ENCODE data around the gene VSTM1.

Gene VSTM1

DNA sequence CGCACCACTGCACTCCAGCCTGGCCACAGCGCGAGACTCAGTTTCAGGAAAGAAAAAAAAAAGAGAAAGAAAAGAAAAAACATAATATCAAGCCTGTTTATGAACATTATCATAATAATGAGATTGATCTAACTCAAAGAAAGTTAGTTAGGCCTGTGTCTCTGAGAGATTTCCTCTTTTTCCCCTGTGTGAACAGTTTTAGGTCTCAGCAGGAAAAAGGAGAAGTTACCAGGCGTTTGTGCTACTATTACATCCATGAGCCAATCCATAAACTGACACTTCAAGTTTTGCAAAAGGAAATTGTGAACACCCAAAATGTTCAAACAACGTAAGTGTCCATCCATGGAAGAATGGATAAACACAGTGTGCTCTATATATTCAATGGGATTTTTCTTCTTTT is 13.6 kb upstream of the VSTM1 start:
- no peak overlapping the region for H3K4me2 ChIP-seq (ENCODE audit: low read length)
- H3K4me3 ChIP-seq (ENCODE audit: low read length) = no peak overlapping the region
- TF ChIP-seq EZH2phosphoT487 (IDR thresholded peaks at IDR 0.05; ENCODE audit: low read depth) = no peak
- TF ChIP-seq, protein P1, sequence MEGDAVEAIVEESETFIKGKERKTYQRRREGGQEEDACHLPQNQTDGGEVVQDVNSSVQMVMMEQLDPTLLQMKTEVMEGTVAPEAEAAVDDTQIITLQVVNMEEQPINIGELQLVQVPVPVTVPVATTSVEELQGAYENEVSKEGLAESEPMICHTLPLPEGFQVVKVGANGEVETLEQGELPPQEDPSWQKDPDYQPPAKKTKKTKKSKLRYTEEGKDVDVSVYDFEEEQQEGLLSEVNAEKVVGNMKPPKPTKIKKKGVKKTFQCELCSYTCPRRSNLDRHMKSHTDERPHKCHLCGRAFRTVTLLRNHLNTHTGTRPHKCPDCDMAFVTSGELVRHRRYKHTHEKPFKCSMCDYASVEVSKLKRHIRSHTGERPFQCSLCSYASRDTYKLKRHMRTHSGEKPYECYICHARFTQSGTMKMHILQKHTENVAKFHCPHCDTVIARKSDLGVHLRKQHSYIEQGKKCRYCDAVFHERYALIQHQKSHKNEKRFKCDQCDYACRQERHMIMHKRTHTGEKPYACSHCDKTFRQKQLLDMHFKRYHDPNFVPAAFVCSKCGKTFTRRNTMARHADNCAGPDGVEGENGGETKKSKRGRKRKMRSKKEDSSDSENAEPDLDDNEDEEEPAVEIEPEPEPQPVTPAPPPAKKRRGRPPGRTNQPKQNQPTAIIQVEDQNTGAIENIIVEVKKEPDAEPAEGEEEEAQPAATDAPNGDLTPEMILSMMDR (IDR thresholded peaks at IDR 0.05; ENCODE audit: low read depth, low read length) = no peak
- no peak overlapping the region for H3K27ac ChIP-seq (ENCODE audit: low read length)
- no peak overlapping the region for H2AFZ ChIP-seq (ENCODE audit: low read depth, low read length)
- H3K79me2 ChIP-seq (ENCODE audit: low read length) = no peaks in the 10 kb centered on the region
- no peak overlapping the region for H3K9ac ChIP-seq (ENCODE audit: low read length)
- H3K4me1 ChIP-seq (ENCODE audit: low read length) = no peaks in the 10 kb centered on the region
- no peaks in the 10 kb centered on the region for H3K9me3 ChIP-seq (ENCODE audit: insufficient read depth, low read length)
- H4K20me1 ChIP-seq (ENCODE audit: insufficient read depth, low read length) = no peaks in the 10 kb centered on the region
- no peaks in the 10 kb centered on the region for H3K36me3 ChIP-seq (replicated peaks; ENCODE audit: low read depth, low read length)
- H3K27me3 ChIP-seq (ENCODE audit: low read depth, low read length) = no peaks in the 10 kb centered on the region

DNA sequence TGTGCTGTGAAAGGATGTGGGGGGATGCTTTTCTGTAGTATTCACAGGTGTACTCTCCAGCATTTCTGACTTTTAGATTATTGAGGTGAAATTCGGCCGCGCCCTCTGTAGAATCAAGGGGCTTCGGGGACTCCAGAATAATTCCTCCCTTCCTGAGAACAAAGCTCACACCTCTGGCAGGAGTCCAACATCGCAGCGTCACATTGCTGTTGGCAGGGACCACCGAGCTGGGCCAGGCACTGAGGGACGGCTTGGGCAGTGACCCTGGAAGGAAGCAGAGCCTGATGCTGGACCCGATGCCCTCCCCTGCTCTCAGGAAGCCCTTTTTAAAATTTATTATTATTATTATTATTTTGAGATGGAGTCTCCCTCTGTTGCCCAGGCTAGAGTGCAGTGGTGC is 11.2 kb upstream of the VSTM1 start:
- H3K4me1 ChIP-seq (ENCODE audit: low read length) = no peaks in the 10 kb centered on the region
- no peaks in the 10 kb centered on the region for H3K36me3 ChIP-seq (replicated peaks; ENCODE audit: low read depth, low read length)
- H2AFZ ChIP-seq (ENCODE audit: low read depth, low read length) = no peak overlapping the region
- no peaks in the 10 kb centered on the region for H3K27me3 ChIP-seq (ENCODE audit: low read depth, low read length)
- no peaks in the 10 kb centered on the region for H3K79me2 ChIP-seq (ENCODE audit: low read length)
- no peaks in the 10 kb centered on the region for H4K20me1 ChIP-seq (ENCODE audit: insufficient read depth, low read length)
- TF ChIP-seq, protein P1 (IDR thresholded peaks at IDR 0.05; ENCODE audit: low read depth, low read length) = no peak
- TF ChIP-seq EZH2phosphoT487 (IDR thresholded peaks at IDR 0.05; ENCODE audit: low read depth) = no peak
- H3K9me3 ChIP-seq (ENCODE audit: insufficient read depth, low read length) = no peaks in the 10 kb centered on the region
- H3K4me3 ChIP-seq (ENCODE audit: low read length) = no peak overlapping the region
- no peak overlapping the region for H3K9ac ChIP-seq (ENCODE audit: low read length)
- no peak overlapping the region for H3K4me2 ChIP-seq (ENCODE audit: low read length)
- H3K27ac ChIP-seq (ENCODE audit: low read length) = no peak overlapping the region

DNA sequence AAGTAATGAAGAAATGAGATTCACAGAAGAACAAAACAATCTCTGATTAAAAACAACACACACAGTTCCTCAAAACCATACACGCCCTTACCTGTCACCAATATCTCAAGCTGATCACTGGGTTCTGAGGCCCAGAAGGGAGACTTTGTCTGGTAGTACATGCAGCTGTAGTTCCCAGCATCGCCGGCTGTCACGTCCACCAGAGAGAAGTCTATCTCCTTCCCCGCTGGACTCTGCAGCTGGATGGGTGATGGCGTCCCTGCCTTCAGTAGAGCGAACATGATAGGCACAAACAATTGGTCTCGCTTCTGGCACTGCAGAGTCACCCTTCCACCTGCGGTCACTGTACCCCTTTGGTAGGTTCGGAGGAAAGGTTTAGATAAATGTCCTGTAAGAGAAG is 10.1 kb upstream of the VSTM1 start:
- no peak overlapping the region for H3K27ac ChIP-seq (ENCODE audit: low read length)
- no peaks in the 10 kb centered on the region for H3K36me3 ChIP-seq (replicated peaks; ENCODE audit: low read depth, low read length)
- no peaks in the 10 kb centered on the region for H3K79me2 ChIP-seq (ENCODE audit: low read length)
- H3K4me1 ChIP-seq (ENCODE audit: low read length) = no peaks in the 10 kb centered on the region
- H3K4me3 ChIP-seq (ENCODE audit: low read length) = no peak overlapping the region
- no peaks in the 10 kb centered on the region; the same call in 1 of the 2 replicates for H3K9me3 ChIP-seq (ENCODE audit: insufficient read depth, low read length)
- H3K9ac ChIP-seq (ENCODE audit: low read length) = no peak overlapping the region
- TF ChIP-seq, protein P1 (IDR thresholded peaks at IDR 0.05; ENCODE audit: low read depth, low read length) = no peak
- TF ChIP-seq EZH2phosphoT487 (IDR thresholded peaks at IDR 0.05; ENCODE audit: low read depth) = no peak
- H3K27me3 ChIP-seq (ENCODE audit: low read depth, low read length) = no peaks in the 10 kb centered on the region
- no peak overlapping the region for H3K4me2 ChIP-seq (ENCODE audit: low read length)
- no peaks in the 10 kb centered on the region for H4K20me1 ChIP-seq (ENCODE audit: insufficient read depth, low read length)
- H2AFZ ChIP-seq (ENCODE audit: low read depth, low read length) = no peak overlapping the region

DNA sequence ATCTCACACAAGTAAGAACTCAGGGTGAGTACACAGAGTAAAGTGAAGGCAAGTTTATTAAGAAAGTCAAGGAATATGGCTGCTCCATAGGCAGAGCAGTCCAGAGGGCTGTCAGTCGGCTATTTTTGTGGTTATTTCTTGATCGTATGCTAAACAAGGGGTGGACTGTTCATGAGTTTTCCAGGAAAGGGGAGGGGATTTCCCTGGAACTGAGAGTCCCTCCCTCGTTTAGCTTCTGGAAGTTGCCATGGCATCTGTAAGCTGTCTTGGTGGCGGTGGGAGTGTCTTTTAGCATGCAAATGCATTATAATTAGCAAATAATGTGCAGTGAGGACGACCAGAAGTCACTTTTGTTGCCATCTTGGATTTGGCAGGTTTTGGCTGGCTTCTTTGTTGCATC is 5.8 kb upstream of the VSTM1 start:
- H4K20me1 ChIP-seq (ENCODE audit: insufficient read depth, low read length) = no peaks in the 10 kb centered on the region
- TF ChIP-seq, protein P1 (IDR thresholded peaks at IDR 0.05; ENCODE audit: low read depth, low read length) = no peak
- no peak for TF ChIP-seq EZH2phosphoT487 (IDR thresholded peaks at IDR 0.05; ENCODE audit: low read depth)

More for the DNA sequence above, 5.8 kb upstream of the VSTM1 start:
- H3K4me3 ChIP-seq (ENCODE audit: low read length) = no peak overlapping the region
- H3K4me1 ChIP-seq (ENCODE audit: low read length) = no peaks in the 10 kb centered on the region
- H3K36me3 ChIP-seq (replicated peaks; ENCODE audit: low read depth, low read length) = no peaks in the 10 kb centered on the region
- H2AFZ ChIP-seq (ENCODE audit: low read depth, low read length) = no peak overlapping the region
- no peaks in the 10 kb centered on the region for H3K27me3 ChIP-seq (ENCODE audit: low read depth, low read length)
- H3K79me2 ChIP-seq (ENCODE audit: low read length) = no peaks in the 10 kb centered on the region
- no peak overlapping the region for H3K9ac ChIP-seq (ENCODE audit: low read length)
- no peak overlapping the region for H3K27ac ChIP-seq (ENCODE audit: low read length)
- no peak overlapping the region for H3K4me2 ChIP-seq (ENCODE audit: low read length)
- no peaks in the 10 kb centered on the region; the same call in 1 of the 2 replicates for H3K9me3 ChIP-seq (ENCODE audit: insufficient read depth, low read length)
